ENCODE measurements around the gene SLC12A8.

Gene SLC12A8

DNA sequence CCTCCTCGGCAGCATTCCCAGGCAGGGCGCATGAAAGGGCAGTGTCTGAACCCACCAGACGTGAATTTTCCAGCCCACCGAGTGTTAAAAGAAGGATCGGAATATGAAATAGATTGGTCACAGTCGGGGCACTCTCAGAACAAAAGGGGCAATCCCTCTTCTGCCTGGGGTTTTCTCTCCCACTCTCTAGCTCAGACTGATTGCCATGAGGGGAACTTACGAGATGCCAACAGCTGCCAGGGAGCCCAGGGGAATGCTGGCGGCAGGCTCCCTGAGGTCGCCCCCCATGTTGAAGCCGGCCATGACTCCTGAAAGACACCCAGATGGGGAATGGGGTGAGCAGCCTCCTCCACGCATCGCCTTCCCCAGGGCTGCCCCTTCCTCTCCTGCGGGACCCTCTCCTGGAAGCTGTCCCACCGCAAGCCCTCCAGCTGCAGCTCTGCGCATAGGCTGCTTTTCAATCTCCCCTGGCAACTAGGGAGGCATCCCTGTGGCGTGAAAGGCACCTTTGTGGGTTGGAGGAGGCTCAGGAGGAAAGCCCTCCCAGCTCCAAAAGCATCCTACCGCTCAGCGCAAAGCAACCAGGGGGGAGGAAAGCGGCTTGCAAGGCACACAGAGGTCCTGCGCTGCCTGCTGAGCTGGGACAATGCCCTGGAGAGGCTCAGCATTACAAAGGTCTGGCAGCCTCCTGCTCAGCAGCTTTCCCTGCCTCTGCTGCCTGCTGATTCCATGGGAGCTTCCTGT, 92.0 kb downstream of the SLC12A8 start:
- Histone ChIP-seq H3K4me3 (ENCODE audit: low read depth, low read length) (peak overlapping the region; percentile 62), H3K36me3 (ENCODE audit: control insufficient read depth, insufficient read depth, low read length) (no peaks in the 10 kb centered on the region), H3K9me3 (ENCODE audit: control insufficient read depth, insufficient read depth, low read length) (no peaks in the 10 kb centered on the region), H3K27ac (ENCODE audit: low read depth, low read length) (peak overlapping the region; percentile 84), H3K9ac (ENCODE audit: low read depth, low read length) (peak overlapping the region; percentile 36), H3K27me3 (ENCODE audit: control insufficient read depth, insufficient read depth, low read length) (no peaks in the 10 kb centered on the region; the same call in 1 of the 2 replicates), H3K4me1 (ENCODE audit: control insufficient read depth, insufficient read depth, low read length) (peaks cover 46% of the 10 kb centered on the region)

DNA sequence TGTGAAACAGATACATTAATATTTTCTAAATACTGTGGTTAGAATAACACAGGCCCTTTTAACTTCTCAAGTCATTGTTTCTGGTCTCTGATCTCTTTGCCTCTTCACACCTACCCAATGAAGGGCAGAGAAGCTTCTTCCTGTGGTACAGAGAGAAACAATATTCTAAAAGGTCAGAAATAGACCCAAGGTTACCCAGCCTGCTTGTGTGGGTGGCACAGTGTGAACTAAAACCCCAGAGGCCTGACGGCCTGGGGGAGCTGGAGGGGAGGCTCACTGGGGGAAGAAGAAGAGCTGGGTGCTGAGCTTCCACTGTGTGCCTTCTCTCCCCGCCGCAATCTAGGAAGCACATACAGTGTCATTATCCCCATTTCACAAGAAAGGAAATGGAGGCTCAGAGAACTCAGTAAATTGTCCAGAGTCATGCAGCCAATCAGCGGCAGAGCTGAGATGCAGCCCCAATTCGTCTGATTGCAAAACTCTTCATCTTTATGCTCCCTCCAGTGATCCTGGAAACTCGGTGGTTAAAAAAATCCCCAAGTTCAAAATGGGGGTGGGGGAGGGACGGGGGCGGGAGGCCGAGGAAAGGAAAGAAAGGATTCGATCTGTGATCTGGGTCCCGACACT, 92.7 kb downstream of the SLC12A8 start:
- peaks cover 46% of the 10 kb centered on the region for H3K4me1 ChIP-seq (ENCODE audit: control insufficient read depth, insufficient read depth, low read length)
- H3K9me3 ChIP-seq (ENCODE audit: control insufficient read depth, insufficient read depth, low read length): no peaks in the 10 kb centered on the region
- H3K9ac ChIP-seq (ENCODE audit: low read depth, low read length): peak overlapping the region; percentile 36; the same call in 1 of the 2 replicates
- peak overlapping the region; percentile 84 for H3K27ac ChIP-seq (ENCODE audit: low read depth, low read length)
- peak overlapping the region; percentile 62 for H3K4me3 ChIP-seq (ENCODE audit: low read depth, low read length)
- H3K27me3 ChIP-seq (ENCODE audit: control insufficient read depth, insufficient read depth, low read length): no peaks in the 10 kb centered on the region; the same call in 1 of the 2 replicates
- no peaks in the 10 kb centered on the region for H3K36me3 ChIP-seq (ENCODE audit: control insufficient read depth, insufficient read depth, low read length)

DNA sequence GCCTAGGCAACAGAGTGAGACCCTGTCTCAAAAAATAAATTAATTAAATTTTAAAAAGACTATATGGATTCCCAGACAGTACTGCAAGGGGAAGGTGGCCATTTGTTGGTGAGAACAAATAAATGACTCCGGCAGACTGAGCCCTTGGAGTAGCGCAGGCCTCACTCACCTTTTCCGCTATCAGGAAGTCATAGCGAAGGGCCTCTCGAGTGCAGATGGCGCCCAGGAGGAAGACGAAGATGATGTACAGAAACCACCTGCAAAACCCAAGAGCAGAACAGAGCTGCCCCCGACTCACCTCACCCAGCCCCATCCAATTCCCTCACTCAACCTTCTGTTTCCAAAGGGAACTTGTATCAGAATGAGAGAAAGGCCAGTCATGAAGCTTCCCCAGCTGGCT, 93.9 kb downstream of the SLC12A8 start:
- H3K4me3 ChIP-seq (ENCODE audit: low read depth, low read length): no peak overlapping the region
- H3K27me3 ChIP-seq (ENCODE audit: control insufficient read depth, insufficient read depth, low read length): no peaks in the 10 kb centered on the region; the same call in 1 of the 2 replicates
- H3K9ac ChIP-seq (ENCODE audit: low read depth, low read length): no peak overlapping the region
- H3K36me3 ChIP-seq (ENCODE audit: control insufficient read depth, insufficient read depth, low read length): no peaks in the 10 kb centered on the region
- H3K4me1 ChIP-seq (ENCODE audit: control insufficient read depth, insufficient read depth, low read length): peaks cover 40% of the 10 kb centered on the region
- H3K9me3 ChIP-seq (ENCODE audit: control insufficient read depth, insufficient read depth, low read length): no peaks in the 10 kb centered on the region
- H3K27ac ChIP-seq (ENCODE audit: low read depth, low read length): no peak overlapping the region

DNA sequence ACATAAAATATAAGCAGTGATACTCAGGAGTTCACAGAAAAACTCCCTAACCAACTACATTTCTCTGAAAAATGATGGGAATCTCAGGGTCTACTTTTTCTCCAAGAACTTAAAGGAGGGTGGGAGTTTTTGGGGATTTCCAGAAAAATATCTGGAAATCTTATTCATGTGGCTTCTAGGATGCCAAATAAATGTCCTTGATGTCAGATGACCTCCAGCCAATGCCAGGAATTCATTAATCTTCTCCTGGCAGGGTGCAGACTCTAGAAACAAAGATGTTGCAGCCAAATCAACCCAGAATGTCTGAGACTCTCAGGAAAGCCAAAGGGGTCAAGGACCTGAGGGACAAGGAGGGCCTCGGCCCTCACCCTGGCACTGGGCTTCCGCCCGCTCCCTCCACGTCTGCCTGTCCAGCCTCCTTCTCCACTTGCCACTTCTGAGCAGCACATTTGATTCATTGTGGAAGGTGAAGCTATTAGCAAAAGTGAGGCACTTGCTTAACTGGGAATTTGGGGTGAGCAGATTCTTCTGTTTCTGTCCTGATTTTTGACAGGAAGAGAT, 94.8 kb downstream of the SLC12A8 start:
- Histone ChIP-seq H3K27me3 (ENCODE audit: control insufficient read depth, insufficient read depth, low read length) (no peaks in the 10 kb centered on the region; the same call in 1 of the 2 replicates), H3K4me1 (ENCODE audit: control insufficient read depth, insufficient read depth, low read length) (peaks cover 37% of the 10 kb centered on the region), H3K27ac (ENCODE audit: low read depth, low read length) (no peak overlapping the region), H3K9ac (ENCODE audit: low read depth, low read length) (no peak overlapping the region), H3K4me3 (ENCODE audit: low read depth, low read length) (no peak overlapping the region), H3K9me3 (ENCODE audit: control insufficient read depth, insufficient read depth, low read length) (no peaks in the 10 kb centered on the region), H3K36me3 (ENCODE audit: control insufficient read depth, insufficient read depth, low read length) (no peaks in the 10 kb centered on the region)

DNA sequence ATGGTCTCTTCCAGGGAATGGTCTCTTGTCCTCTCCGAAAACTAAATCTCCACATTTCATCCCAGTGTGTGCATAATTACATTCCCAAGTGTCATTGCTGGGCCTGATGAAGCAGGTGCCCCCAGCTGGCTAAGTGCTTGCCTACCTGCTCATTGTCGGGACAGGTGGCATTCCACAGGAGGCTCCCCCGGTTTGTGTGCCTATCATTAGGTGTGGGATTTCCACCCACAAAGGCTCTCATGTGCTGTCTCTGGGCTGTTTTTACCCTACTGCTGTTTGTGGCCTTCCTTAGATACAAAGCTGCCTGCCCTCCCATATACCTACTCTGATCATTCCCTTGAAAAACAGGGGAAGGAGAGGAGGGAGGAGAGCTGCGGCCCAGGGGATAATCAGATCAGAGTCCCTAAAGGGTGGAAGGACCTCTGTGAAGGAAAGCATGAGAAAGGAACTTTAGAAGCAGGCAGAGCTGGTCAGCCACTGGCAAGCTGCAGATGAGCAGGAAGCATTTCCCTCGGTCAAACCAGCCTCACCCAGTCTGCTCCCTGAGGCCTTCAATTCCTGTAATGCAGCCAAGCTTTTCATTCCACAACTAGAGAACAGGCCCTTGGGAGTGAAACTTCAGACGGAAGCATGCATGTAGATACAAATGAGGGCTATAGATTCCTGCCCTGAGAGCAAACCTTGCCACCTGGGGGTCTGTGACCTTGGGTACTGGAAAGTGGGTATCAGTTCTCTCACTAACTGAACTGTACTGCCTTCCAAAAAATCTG, 96.1 kb downstream of the SLC12A8 start:
- Histone ChIP-seq H3K4me1 (ENCODE audit: control insufficient read depth, insufficient read depth, low read length) (peaks cover 26% of the 10 kb centered on the region), H3K4me3 (ENCODE audit: low read depth, low read length) (no peak overlapping the region), H3K9ac (ENCODE audit: low read depth, low read length) (no peak overlapping the region), H3K9me3 (ENCODE audit: control insufficient read depth, insufficient read depth, low read length) (no peaks in the 10 kb centered on the region), H3K36me3 (ENCODE audit: control insufficient read depth, insufficient read depth, low read length) (no peaks in the 10 kb centered on the region), H3K27ac (ENCODE audit: low read depth, low read length) (no peak overlapping the region), H3K27me3 (ENCODE audit: control insufficient read depth, insufficient read depth, low read length) (no peaks in the 10 kb centered on the region; the same call in 1 of the 2 replicates)

DNA sequence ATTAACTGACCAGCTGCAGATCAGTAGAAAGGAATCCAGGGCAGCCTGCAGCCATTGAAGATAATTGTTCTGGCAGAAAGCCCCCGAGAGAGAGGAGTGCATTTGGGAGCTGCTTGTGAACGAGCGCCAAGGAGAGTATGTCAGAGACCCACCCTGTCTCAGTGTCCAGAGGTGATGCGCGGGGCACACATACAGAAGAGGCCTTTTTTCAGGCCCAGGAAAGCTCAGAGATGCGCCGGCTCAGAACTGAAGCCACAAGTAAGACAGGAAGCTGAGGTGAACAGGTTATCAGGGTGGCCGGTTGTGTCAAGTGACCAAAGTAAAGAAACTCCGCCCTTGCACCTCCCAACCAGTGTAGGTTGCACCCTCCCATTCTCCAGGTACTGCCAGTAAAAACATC, 96.9 kb downstream of the SLC12A8 start:
- Histone ChIP-seq H3K27ac (ENCODE audit: low read depth, low read length) (no peak overlapping the region), H3K36me3 (ENCODE audit: control insufficient read depth, insufficient read depth, low read length) (no peaks in the 10 kb centered on the region), H3K4me1 (ENCODE audit: control insufficient read depth, insufficient read depth, low read length) (peaks cover 20% of the 10 kb centered on the region), H3K27me3 (ENCODE audit: control insufficient read depth, insufficient read depth, low read length) (no peaks in the 10 kb centered on the region; the same call in 1 of the 2 replicates), H3K9me3 (ENCODE audit: control insufficient read depth, insufficient read depth, low read length) (no peaks in the 10 kb centered on the region), H3K9ac (ENCODE audit: low read depth, low read length) (no peak overlapping the region), H3K4me3 (ENCODE audit: low read depth, low read length) (no peak overlapping the region)

DNA sequence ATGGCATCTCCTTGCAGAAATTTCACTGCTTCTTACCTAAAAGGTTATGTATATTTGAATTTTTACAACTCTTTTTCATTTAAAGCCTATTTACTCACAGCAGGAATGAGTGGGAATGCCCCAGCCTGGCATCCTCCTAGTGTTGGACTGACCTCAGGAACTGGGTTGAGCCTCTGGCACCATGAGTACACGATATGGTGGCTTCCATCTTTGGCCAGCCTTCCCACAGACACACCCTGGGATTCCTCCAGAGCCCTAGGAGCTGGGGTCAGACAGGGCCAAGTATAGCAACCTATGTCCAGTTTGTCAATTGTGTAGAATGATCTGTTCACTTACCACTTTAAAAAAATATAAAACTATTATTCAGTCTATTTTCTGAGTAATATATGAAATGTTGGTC, 99.6 kb downstream of the SLC12A8 start:
- H3K27ac ChIP-seq (ENCODE audit: low read depth, low read length): no peak overlapping the region
- no peak overlapping the region for H3K4me3 ChIP-seq (ENCODE audit: low read depth, low read length)
- H3K9me3 ChIP-seq (ENCODE audit: control insufficient read depth, insufficient read depth, low read length): no peaks in the 10 kb centered on the region
- peaks cover 12% of the 10 kb centered on the region for H3K4me1 ChIP-seq (ENCODE audit: control insufficient read depth, insufficient read depth, low read length)
- H3K27me3 ChIP-seq (ENCODE audit: control insufficient read depth, insufficient read depth, low read length): no peaks in the 10 kb centered on the region
- no peak overlapping the region for H3K9ac ChIP-seq (ENCODE audit: low read depth, low read length)
- H3K36me3 ChIP-seq (ENCODE audit: control insufficient read depth, insufficient read depth, low read length): no peaks in the 10 kb centered on the region

DNA sequence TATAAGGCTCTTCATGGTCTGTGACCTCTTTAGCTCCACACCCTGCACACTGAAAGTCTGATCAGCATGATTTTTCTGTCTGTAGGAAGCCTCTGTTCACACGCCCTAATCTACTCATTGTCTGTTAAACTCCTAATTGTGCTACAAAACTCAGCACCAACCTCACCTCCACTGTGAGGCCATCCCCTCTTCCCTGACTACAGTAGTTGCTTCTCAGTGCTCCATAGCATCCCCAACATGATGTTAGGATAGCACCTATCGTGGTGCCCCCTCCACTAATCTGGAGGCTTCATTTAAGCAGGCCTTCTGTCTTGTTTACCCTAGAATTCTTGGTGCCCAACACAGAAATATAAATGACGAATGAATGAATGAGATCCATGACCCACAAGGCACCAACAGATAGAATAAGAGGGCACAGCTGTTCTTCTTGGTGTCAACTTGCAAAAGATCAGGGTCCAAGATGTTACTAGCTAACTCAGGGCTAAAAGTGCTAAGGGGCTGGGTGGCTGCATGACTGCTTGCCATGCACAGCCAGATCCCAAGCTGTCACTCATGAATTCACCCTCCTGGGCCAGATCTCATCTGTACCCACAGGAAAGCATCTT, 101.6 kb downstream of the SLC12A8 start:
- peaks cover 3% of the 10 kb centered on the region; the same call in 1 of the 2 replicates for H3K4me1 ChIP-seq (ENCODE audit: control insufficient read depth, insufficient read depth, low read length)
- H3K27me3 ChIP-seq (ENCODE audit: control insufficient read depth, insufficient read depth, low read length): no peaks in the 10 kb centered on the region
- no peaks in the 10 kb centered on the region for H3K9me3 ChIP-seq (ENCODE audit: control insufficient read depth, insufficient read depth, low read length)
- H3K4me3 ChIP-seq (ENCODE audit: low read depth, low read length): no peak overlapping the region
- H3K9ac ChIP-seq (ENCODE audit: low read depth, low read length): no peak overlapping the region
- no peaks in the 10 kb centered on the region for H3K36me3 ChIP-seq (ENCODE audit: control insufficient read depth, insufficient read depth, low read length)
- H3K27ac ChIP-seq (ENCODE audit: low read depth, low read length): no peak overlapping the region

DNA sequence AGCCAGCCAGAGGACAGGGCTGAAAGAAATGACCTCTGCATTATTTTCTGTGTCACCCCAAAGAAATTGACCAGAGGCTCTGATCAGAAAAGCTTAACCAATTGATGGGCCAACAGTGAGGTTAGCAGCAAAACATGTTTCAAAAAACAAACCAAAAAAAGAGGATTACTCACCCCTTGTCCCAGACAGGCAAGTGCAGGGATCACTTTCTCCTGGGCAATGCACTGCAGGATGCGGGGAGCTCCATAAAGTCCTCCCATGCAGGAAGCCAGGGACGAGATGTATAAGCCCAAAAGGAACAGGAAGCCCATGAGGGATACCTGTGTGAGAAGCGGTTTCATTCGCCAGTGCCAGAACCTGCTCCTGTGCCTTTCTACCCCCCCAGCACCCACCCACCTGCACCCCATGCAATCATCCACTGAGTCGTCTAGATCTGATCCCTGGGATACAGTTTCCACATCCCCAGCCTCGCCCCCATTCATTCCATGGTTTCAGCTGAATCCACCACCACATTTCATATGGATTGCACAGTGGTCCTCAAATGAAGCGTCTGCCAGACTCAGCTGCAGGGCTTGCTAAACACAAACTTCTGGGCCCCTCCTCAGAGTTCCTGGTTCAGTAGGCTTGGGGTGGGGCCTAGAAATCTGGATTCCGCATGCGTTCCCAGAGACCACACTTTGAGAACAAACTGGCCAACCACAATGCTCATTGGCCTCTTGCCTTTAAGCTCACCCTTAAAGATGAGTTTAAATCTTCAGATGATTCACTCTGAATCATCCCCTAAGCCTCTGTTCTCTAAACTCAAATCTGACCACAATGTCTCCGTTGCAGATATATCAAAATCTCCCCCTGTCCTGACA, 102.3 kb downstream of the SLC12A8 start:
- Histone ChIP-seq H3K4me1 (ENCODE audit: control insufficient read depth, insufficient read depth, low read length) (no peaks in the 10 kb centered on the region), H3K9ac (ENCODE audit: low read depth, low read length) (no peak overlapping the region), H3K36me3 (ENCODE audit: control insufficient read depth, insufficient read depth, low read length) (no peaks in the 10 kb centered on the region), H3K27me3 (ENCODE audit: control insufficient read depth, insufficient read depth, low read length) (no peaks in the 10 kb centered on the region), H3K27ac (ENCODE audit: low read depth, low read length) (no peak overlapping the region), H3K4me3 (ENCODE audit: low read depth, low read length) (no peak overlapping the region), H3K9me3 (ENCODE audit: control insufficient read depth, insufficient read depth, low read length) (no peaks in the 10 kb centered on the region)

DNA sequence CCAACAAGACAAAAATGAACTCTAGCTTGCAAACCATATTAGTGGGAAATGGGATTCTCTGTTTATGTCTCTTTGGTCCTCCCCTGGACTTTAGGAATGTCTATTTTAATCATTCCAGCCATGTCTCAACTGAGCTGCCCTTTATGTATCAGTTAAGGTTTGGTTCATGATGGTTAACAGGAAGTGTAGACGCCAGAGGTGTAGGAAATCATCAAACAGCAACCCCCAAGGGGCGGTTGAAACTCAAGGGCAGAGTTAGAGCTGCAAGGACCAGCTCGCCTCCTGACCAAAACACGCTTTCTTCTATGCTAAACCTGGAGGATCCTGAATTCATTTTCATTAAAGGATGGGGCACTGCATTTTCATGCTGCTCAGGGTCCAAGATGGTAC, 103.0 kb downstream of the SLC12A8 start:
- Histone ChIP-seq H3K27ac (ENCODE audit: low read depth, low read length) (no peak overlapping the region), H3K4me3 (ENCODE audit: low read depth, low read length) (no peak overlapping the region), H3K36me3 (ENCODE audit: control insufficient read depth, insufficient read depth, low read length) (no peaks in the 10 kb centered on the region), H3K4me1 (ENCODE audit: control insufficient read depth, insufficient read depth, low read length) (no peaks in the 10 kb centered on the region), H3K9me3 (ENCODE audit: control insufficient read depth, insufficient read depth, low read length) (no peaks in the 10 kb centered on the region), H3K27me3 (ENCODE audit: control insufficient read depth, insufficient read depth, low read length) (no peaks in the 10 kb centered on the region), H3K9ac (ENCODE audit: low read depth, low read length) (no peak overlapping the region)

All from HUES48 (cell line).